Sigmoid colon (tissue), 3 donors: ENCODE measurements around the gene KRAS.

Source experiments
- CTCF ChIP-seq, 4 experiments: fragments of 450-650 bp in 3 of 4; fragments of 200-600 bp in 1 of 4; IDR thresholded peaks; one replicate each; pipeline ENCODE4 v1.5.1; 2016 to 2019; ENCODE audit warnings: antibody characterized with exemption in 4 of 4, mild to moderate bottlenecking in 3 of 4, moderate library complexity in 2 of 4
- POLR2A ChIP-seq, 2 donors: fragments of 450-650 bp; IDR thresholded peaks; one replicate each; pipeline ENCODE4 v1.6.1; 2016; ENCODE audit warnings: antibody characterized with exemption in 2 of 2, mild to moderate bottlenecking in 2 of 2, moderate library complexity in 2 of 2

GRCh38 chr12:25184132-25184531 is 66.6 kb downstream of the KRAS start:
- TF ChIP-seq CTCF (IDR thresholded peaks at IDR 0.05), result no peak
- TF ChIP-seq POLR2A (IDR thresholded peaks at IDR 0.05), result no peak
